GM19468 (cell line): ENCODE measurements around the gene ACBD6.

Source experiments
- ATAC-seq: cut with Tn5 transposase; IDR thresholded peaks from one replicate; pipeline ENCODE4 v1.9.1; 2021; ENCODE audit warnings: mild to moderate bottlenecking, moderate library complexity, moderate number of reproducible peaks; ENCODE audit not compliant: unreplicated experiment; ENCODE audit errors: extremely low read depth

ACBD6 gene

DNA sequence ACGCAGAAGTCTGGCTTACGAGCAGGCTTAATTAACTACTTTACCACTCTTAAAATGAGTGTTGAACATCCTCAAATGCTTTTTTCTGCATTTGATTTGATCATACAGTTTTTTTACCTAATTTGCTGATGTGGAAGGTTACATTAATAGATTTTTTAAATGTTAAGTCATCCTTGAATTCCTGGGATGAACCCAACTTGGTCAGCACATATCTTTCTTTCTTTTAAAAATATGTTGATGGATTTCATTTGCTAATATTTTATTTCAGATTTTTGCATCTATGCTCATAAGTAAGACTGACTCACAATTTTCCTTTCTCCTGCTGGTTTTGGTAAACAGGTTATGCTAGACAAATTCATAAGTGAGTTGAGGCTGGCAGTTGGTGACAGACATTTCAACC lies 189.5 kb downstream of the ACBD6 start:
- no peak for ATAC-seq

DNA sequence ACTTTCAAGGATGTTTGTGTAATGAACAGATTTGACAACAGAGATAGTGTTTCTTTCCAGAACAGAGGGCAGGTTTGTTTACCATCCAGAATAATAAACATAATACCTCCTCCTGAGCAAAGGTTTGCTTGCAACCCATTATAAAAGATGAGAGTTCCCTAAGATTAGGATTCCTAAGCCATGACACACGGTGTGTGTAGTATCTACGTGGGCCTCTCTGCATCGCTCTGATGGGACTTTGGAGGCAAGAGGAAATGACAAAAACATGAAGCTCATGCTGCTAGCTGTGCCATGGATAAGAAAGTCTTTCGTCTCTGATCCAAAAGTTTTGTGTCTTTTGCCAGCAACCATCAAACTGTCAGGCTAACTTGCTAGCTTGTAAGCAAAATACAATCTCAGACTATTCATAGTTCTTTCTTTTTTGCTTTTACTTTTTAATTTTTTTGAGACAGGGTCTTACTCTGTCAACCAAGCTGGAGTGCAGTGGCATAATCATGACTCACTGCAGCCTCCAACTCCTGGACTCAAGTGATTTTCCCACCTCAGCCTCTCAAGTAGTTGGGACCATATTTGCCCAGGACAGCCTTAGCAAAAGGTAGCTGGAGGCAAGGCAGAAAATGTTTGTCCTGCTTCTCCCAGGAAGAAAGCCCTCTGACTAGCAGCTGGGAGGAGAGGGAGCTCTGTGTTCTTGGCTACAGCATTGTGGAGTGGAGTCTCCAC lies 191.2 kb downstream of the ACBD6 start:
- no peak for ATAC-seq

DNA sequence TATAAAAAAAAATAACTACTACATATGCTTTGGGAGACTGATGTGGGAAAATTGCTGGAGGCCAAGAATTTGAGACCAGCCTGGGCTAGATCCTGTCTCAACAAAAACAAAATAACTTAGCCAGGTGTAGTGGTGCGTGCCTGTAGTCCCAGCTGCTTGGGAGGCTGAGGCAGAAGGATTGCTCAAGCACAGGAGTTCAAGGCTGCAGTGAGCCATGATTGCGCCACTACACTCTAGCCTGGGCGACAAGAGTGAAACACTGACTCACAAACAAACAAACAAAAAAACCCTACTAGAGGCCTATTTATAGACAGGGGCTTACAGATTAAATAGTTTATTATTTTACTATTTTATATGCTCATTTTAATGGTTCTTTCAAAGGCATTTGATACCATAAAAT lies 192.3 kb downstream of the ACBD6 start:
- no peak for ATAC-seq

DNA sequence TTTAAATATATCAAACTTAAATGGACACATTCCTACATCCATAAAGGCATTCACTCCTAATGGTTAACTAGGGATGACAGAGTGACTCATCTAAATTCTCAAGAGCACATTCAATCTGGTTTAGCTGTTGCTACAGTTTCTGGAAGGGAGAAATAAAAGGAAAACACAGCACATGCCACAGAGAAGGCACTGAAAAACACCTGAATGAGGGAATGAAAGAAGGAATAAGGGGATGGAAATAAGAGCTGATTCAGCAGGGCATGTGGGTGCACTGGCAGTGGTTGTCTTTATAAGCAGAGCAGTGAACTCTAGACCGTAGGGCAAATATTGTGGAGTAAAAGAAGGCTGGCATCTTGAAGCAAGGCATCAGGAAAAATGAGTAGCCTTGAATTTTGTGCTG lies 193.0 kb downstream of the ACBD6 start:
- ATAC-seq, result no peak

DNA sequence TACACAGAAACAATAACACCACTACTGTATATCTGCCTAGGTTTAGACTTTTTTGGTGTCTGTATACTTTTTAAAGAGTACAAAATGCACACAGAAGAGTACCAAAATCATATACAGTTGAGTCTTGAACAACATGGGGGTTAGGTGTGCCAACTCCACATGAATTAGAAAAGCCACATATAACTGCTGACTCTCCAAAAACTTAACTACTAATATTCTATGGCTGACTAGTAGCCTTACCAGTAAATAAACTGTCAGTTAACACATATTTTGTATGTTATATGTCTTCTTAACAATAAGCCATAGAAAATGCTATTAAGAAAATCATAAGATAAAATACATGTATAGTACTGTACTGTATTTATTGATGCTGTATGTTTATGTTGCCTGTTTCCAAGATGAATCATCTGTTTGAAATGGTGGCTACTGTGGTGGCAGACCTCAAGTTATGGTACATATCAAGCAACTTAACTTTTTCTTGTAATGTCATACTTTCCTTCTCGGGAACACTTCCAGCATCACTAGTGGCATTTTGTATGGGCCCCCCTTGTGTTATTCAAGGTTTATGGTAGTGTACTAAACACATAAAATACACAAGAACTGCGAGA lies 201.1 kb downstream of the ACBD6 start:
- ATAC-seq, result no peak

DNA sequence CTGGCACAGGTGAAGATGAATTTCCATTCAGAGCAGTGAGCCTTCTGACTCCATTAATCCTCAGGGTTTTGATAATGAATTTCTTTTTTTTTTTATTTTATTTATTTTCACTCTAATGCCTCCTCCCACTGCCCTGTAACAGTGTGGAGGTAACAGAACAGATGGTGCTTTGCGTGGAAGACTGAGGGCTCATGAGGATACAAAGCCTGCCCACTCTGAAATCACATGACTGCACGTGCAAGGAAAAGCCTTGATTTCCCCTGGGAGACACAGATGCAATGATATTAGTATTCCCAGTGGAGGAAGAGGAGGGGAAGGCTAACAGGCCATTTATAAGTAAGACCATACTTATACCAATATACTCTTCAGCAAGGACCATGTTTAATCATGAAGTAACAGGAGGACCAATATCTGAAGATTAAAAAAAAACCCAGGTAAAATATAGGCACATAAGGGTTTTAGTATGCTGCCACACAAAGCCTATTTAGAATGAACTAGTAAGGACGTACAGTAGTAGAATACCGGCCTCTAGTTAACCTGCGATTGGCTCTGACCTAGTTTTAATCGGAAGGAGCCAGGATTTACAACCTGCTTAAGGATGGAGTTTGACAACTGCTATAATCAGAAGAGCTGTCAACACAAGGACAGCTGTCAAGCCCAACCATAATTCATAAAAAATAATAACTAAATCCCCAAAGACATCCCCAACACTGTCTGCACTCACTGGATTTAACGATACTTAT lies 202.7 kb downstream of the ACBD6 start:
- ATAC-seq, result no peak

DNA sequence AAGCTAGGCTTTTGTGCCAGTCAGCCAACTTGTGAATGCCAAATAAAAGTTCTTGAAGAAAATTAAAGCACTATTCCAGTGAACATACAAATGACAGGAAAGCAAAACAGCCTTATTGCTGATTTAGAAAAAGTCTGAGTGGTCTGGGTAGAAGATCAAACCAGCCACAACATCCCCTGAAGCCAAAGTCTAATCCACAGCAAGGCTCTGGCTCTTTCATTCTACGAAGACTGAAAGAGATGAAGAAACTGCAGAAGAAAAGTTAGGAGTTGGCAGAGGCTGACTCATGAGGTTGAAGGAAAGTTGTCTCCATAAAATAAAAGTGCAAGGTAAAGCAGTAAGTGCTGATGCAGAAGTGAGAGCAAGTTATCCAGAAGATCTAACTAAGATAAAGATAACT lies 206.4 kb downstream of the ACBD6 start:
- ATAC-seq, result no peak

DNA sequence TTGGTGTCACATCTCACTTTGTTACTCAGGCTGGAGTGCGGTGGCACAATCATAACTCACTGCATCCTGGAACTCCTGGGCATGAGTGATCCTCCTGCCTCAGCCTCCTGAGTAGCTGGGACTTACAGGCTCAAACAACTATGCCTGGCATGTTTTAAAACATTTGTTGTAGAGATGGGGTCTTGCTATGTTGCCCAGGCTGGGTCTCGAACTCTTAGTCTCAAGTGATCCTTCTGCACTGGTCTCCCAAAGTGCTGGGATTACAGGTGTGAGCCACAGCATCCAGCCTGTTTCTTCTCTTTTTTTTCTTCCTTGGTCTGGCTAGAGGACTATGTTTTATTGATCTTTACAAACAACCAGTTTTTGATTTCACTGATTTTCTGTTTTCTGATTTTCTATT lies 207.7 kb downstream of the ACBD6 start:
- ATAC-seq, result no peak

DNA sequence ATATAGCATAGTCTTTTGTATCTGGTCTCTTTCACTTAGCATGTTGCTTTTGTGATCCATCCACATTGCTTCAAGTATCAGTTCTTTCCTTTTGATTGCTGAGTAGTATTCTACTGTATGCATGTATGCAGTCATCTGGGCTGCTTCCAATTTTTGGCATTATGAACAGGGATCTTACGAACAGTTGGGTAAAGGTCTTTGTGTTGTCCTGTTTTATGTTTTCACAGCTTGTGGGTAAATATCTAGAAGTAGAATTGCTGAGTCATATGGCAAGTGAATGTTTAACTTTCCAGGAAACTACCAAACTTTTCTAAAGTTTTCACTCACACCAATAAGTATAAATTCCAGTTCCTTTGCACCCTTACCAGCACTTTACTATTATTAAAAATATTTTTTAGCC lies 211.4 kb downstream of the ACBD6 start:
- no peak for ATAC-seq

DNA sequence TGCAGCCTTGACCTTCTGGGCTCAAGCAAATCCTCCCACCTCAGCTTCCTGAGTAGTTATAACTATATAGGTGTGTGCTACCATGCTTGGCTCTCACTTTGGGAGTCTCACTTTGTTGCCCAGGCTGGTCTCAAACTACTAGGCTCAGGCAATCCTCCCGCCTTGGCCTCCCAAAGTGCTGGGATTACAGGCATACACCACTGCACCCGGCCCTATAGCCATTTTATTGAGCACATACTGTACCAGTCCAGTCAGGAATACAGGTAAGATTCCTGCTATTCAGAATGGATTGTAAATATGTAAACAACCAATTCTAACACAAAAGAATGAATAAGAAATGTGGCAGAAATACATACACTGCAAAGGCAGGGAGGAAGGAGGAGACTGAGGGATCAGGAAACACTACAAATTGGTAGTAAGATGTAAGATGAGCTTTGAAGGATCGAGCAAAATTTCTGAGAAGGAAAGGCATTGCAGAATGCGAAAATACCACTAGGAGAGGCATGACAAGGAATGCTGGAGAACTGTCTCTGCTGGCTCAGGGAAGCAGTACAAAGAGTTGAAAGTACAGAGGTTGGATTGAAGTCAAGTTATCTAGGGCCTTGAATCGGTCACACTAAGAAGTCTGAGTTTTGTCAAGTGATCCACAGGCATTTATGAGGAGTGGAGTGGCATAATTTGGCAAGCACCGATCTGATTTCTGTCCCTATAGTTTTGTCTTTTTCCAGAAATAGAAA lies 211.9 kb downstream of the ACBD6 start:
- ATAC-seq, result no peak

DNA sequence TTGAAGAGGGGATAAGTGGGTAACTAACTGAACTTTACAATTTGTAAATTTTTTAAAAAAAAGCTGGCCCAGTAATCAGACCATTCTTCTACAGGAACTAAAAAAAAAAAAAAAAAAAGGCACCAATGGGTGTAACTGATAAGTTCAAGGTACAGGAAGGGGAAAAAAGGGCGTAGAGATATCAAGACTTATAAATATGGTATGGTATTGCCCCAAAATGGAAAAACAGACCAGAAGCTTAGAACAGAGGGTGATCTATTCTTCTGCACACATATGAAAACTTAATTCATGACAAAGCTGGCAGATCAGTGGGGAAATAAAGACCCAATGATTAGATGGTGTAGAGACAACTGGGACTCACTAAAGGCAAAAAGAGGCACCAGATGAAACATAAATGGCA lies 213.4 kb downstream of the ACBD6 start:
- ATAC-seq, result no peak

DNA sequence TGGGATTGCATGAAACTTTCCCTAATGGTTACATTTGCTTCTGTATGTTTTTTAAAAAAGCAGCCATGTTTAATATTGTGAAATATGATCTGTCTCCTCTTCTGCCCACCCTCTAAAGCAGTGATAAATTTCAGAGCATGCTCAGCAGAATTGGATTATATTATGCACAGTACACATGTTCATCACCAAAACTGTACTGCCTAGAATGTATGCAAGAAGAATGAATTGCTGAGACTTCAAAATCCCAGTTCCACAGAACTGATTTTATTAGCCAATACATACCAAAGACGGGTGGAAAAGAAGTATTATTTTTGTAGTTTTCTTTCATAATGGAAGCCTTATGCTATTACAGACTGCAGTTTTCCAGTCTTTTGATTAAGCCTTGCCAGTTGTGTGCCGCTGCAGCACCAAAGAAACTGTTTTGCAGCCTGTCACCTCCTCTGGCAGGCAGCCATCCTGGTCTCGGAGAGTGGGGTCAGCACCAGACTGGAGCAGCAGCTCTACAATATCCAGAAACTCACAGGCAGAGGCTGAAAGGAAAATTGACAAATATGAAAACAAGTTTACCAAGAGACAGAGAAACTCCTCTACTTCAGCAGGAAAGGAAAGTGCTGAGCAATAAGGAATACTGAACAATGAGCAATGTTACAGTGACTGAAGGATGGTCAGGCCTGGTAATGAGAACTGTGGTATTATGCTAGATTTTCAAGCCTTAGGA lies 214.2 kb downstream of the ACBD6 start:
- no peak for ATAC-seq

DNA sequence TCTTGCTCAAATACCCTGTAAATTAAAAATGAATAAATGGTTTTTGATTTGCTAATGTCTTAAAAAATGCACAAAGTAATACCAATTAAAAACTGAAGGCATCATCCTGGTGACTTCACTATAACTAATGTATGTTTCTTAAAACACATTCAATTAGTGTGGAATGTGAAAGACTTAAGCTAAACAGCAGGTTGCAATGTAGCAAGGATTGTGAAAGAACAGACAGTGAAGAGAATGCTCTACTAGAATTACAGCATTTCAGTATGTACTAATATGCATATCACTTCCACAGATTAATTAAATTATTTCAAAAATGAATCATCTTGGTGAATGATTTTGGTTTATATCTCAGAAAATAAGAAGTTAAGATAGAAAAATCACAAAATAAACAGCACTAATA lies 216.0 kb downstream of the ACBD6 start:
- ATAC-seq, result no peak

DNA sequence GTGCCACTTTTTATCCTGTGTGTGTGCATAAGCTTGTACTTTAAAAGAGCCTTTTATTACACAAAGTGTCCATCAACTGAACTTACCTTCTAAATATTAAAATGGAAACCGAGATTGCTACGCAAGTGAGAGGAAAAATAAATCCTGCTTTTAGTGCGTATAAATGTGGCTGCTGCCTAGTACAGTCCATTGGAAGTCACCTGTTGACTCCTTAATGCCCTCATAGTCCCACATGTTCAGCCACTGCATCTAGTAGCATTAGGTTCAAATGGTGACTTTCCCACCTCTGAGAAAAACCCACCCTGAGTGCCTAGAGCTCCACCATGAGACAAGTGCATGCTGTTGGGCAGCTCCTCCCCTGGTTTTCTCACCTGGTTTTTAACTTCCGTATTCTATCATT lies 219.3 kb downstream of the ACBD6 start:
- ATAC-seq, result no peak

DNA sequence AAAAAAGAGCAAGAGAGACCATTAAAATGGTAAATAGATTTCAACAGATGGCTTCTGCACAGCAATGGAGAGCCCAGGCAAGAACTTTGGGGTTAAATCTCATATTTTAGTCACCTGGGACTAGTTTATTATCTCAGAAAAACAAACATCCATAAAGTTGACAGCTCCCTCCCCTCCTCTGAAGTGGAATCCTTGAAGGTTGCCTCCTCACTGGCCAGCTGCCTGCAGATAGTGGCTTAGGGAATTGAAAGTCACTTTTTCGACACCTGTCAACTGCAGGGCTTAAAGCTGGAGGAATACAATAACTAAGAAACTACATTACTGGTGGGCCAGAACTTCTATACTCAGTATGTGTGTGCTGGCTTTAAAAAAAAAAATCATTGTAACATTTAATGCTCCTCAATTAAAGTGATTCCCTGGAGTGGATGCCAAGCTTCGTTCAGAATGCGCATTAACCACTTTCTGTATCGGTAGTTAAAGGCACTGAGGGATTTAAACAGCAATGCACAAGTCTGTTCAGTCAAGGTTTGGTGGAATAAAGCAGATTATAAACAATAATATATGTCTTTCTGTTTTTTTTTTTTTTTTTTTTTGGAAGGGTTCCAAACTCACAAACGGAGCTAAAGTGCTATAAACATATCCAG lies 219.9 kb downstream of the ACBD6 start:
- ATAC-seq, result no peak

DNA sequence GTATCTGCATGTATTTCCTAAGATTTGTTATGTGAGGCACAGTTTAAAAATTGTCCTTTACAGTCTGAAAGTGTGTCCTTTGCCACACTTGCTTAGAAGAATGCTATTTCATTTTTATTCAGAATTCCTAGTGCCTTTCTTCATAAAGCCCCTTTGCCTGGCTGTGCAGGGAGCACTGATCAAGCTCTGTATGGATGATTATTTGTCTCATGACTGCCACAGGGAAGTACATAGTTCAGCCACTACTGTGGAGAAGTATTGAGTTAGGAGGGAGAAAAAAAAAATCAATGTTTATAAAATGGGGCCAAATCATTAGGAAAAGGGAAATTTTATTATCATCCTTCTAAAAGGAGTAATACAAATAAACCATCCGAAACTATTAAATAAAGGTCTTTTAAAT lies 220.9 kb downstream of the ACBD6 start:
- no peak for ATAC-seq

DNA sequence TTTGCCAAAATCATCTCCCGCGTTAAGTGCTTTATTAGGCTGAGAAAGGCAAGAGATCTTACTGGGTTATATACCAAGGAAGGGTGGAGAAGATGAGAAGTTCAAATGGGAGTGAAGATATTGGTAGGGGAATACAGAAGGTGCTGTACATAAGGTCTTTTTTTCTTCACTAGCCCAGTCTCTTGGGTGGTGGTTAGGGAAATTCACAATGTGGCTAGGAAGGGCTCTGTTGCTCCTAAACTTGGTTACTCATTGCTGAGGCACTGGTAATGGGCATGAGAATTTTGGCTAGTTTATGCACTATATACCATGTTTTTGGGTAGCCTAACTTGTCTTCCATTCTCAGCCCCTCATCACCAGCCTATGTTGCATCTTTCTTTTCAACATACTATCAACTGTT lies 221.8 kb downstream of the ACBD6 start:
- ATAC-seq, result peak; percentile 24

DNA sequence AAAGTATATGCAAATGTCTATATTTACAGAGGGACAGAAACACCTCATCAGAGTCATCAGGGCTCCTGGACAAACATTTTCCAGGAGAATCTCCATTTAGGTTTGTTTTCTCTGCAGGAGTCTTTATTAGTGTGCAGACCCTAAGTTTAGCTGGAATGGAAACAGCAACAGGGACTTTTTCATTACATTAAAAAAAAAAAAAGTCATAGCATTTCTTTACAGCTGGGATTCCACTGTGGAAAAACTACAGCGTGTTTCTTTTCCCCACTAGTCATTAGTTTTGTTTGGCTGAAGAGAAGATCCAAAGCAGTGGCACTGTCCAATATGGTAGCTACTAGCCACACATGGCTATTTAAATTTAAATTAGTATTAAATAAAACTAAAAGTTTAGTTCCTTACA lies 222.7 kb downstream of the ACBD6 start:
- ATAC-seq, result no peak

DNA sequence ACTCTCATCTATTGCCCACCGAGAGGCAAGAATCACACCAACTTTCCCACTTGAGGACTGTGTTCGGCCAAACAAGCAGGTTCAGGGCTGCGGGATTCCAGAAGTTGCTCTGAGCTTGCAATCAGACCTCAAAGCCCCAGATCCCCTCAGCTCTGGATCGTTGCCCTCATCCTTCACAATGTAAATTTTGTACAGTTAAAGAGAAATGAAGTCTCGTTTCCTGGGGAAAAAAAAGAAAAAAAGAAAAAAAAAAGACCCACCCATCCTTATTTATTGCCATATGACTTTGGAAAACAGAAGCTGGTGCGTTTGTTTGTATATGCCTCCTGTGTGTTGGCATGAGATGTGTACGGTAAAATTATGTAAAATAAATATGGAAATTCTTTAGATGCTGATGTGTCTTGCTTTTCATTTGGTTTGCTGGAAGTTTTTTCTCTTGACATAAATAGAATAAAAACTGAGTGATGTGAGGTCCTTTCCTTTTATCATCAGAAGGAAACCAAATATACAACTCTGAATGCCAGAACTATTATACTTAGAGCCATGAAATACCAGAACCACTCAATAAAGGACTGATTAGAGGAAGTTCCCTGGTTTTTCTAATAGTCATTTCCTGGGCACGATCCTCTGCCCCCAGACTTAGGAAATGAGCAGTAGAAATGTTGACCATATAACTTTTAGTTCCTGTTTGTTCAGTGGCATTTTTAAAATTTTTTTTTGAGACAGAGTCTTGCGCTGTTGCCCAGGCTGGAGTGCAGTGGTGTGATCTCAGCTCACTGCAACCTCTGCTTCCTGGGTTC lies 223.6 kb downstream of the ACBD6 start:
- no peak for ATAC-seq
